BLaER1 (cell line): ENCODE results near the gene AKT3.

Experiments used
- H3K27ac ChIP-seq: shearing (Covaris generic); formaldehyde crosslinking; 2 replicates; pipeline ENCODE4 v1.8.1; 2022
- H3K27me3 ChIP-seq: shearing (Covaris generic); formaldehyde crosslinking; 2 replicates; pipeline ENCODE4 v1.8.1; 2022
- H3K36me3 ChIP-seq: shearing (Covaris generic); formaldehyde crosslinking; 2 replicates; pipeline ENCODE4 v1.8.1; 2022
- H3K4me1 ChIP-seq: shearing (Covaris generic); formaldehyde crosslinking; 2 replicates; pipeline ENCODE4 v1.8.1; 2022
- H3K4me2 ChIP-seq: shearing (Covaris generic); formaldehyde crosslinking; 2 replicates; pipeline ENCODE4 v1.8.1; 2022
- H3K4me3 ChIP-seq: shearing (Covaris generic); formaldehyde crosslinking; 2 replicates; pipeline ENCODE4 v1.8.1; 2022
- H3K9ac ChIP-seq: shearing (Covaris generic); formaldehyde crosslinking; 2 replicates; pipeline ENCODE4 v1.8.1; 2022
- H3K9me3 ChIP-seq: shearing (Covaris generic); formaldehyde crosslinking; 2 replicates; pipeline ENCODE4 v1.8.1; 2022
- H4K20me1 ChIP-seq: shearing (Covaris generic); formaldehyde crosslinking; 2 replicates; pipeline ENCODE4 v1.8.1; 2022
- Cebpa-rat ChIP-seq: shearing (Covaris generic); IDR thresholded peaks from 2 replicates; pipeline ENCODE4 v1.8.1; 2022

AKT3 gene

GRCh38 chr1:243462929-243463697, 386.9 kb downstream of the AKT3 start:
- H3K4me3 ChIP-seq: no peak overlapping the region
- TF ChIP-seq Cebpa-rat: no peak
- H4K20me1 ChIP-seq: no peaks in the 10 kb centered on the region

GRCh38 chr1:243461700-243462099, 388.3 kb downstream of the AKT3 start:
- no peaks in the 10 kb centered on the region for H4K20me1 ChIP-seq
- no peaks in the 10 kb centered on the region for H3K27me3 ChIP-seq
- H3K36me3 ChIP-seq: peaks cover 6% of the 10 kb centered on the region; the same call in 1 of the 2 replicates
- TF ChIP-seq Cebpa-rat: no peak
- no peak overlapping the region for H3K9ac ChIP-seq
- H3K9me3 ChIP-seq: no peaks in the 10 kb centered on the region
- H3K4me1 ChIP-seq: peaks cover 16% of the 10 kb centered on the region
- no peak overlapping the region for H3K4me3 ChIP-seq
- no peak overlapping the region for H3K27ac ChIP-seq
- no peak overlapping the region for H3K4me2 ChIP-seq

More at GRCh38 chr1:243462929-243463697, 386.9 kb downstream of the AKT3 start:
- no peaks in the 10 kb centered on the region for H3K9me3 ChIP-seq
- no peak overlapping the region for H3K4me2 ChIP-seq
- peaks cover 6% of the 10 kb centered on the region; the same call in 1 of the 2 replicates for H3K36me3 ChIP-seq
- no peaks in the 10 kb centered on the region for H3K27me3 ChIP-seq
- no peak overlapping the region for H3K27ac ChIP-seq
- no peak overlapping the region for H3K9ac ChIP-seq
- H3K4me1 ChIP-seq: peaks cover 16% of the 10 kb centered on the region

DNA sequence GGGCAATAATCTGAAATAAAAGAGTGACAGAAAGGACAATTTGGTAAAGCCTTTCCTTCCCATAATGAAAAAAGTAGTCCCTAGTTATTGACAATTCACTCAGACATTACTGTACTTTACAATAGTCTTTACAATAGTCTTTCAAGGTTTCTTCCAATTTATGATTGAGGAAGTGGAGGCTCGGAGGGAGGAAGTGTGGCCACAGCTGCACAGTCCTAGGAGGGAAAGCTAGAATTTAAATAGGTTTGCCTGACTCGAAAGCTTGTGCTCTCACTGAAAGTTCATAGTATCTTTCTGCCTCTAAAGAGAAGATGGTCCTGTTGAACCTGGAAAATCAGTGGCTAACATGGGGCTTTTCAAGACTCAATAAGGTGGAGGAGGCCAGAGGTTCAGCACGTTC, 391.0 kb downstream of the AKT3 start:
- Histone ChIP-seq H3K27ac (peak overlapping the region; percentile 38; the same call in 1 of the 2 replicates), H3K36me3 (peaks cover 6% of the 10 kb centered on the region; the same call in 1 of the 2 replicates), H4K20me1 (no peaks in the 10 kb centered on the region), H3K9me3 (no peaks in the 10 kb centered on the region), H3K4me1 (peaks cover 16% of the 10 kb centered on the region), H3K4me3 (no peak overlapping the region), H3K9ac (no peak overlapping the region), H3K4me2 (peak overlapping the region; percentile 56), H3K27me3 (no peaks in the 10 kb centered on the region)
- TF ChIP-seq Cebpa-rat: no peak

DNA sequence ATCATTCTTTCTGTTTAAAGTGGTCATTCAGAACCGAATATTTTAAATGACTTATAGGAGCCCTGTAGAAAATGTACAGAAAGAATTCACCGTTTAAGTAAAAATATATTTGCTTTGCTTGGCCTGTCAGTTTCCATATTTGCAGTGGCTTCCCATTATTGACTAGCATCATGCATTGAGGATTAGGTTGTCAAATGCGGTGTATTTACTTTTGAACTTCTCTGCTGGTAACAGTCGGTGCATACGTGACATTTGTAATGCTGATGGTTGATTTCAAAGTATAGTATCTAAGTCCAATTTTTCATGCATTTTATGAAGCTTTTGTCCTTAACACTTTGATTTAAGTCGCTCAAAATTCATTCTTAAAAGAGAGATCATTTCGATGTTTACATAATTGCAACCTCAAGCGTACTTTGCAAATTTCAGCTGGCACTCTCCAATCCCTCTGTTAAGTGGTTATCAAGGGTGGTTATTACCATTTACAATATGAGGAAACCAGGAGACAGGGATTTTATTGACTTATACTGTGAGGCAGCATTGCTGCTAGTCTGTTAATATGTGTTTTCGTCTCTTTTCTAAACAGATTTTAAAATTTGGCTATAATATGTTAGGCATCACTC, 392.6 kb downstream of the AKT3 start:
- TF ChIP-seq Cebpa-rat: no peak
- peaks cover 6% of the 10 kb centered on the region; the same call in 1 of the 2 replicates for H3K36me3 ChIP-seq

DNA sequence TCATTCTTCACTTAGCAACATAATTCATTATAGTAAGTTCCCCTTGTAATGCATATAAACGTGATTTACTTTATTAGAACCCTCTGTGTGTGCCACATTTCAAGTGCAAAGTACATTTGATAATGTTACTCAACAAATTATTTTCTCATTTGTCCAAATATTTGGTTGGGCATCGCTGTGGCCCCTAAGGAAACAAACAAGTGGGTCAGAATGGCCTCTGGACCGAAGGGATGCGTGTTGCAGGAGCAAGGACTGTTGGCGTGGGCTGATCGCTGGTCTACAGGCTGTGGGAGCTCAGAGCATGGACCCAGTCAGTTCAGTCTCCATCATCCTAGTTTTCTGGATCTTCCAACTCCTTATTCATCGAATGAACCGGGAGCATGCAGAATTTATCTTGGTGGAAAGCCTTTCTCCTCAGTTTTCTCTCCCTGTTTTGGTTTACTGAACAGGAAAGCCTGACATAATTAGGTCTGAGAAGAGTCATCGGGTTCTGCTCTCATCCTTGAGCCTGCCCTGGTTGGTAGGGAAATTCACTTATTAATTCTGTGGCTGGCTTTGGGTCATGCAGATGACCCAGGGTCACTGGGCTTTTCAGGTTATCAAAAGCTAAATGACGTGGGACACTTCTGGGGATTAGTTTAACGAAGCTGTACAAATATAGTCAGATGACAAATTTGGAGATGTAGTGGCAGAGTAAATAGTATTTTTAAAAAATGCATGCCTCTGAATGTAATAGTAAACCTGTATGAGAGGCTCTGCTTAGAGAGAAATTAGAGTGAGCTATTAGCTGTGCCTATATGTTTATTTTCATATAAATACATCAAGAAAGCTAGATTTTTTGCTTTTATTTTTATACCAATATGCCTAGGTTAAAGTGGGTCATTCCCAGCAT, 394.0 kb downstream of the AKT3 start:
- Histone ChIP-seq H3K27ac (no peak overlapping the region), H3K4me3 (no peak overlapping the region), H3K4me2 (no peak overlapping the region), H3K9me3 (no peaks in the 10 kb centered on the region), H3K9ac (no peak overlapping the region), H3K27me3 (no peaks in the 10 kb centered on the region), H4K20me1 (no peaks in the 10 kb centered on the region), H3K36me3 (no peaks in the 10 kb centered on the region), H3K4me1 (peaks cover 25% of the 10 kb centered on the region)
- no peak for TF ChIP-seq Cebpa-rat

More for the DNA sequence above, 392.6 kb downstream of the AKT3 start:
- Histone ChIP-seq H3K4me1 (peaks cover 16% of the 10 kb centered on the region), H3K27me3 (no peaks in the 10 kb centered on the region), H3K27ac (no peak overlapping the region), H3K9me3 (no peaks in the 10 kb centered on the region), H3K4me3 (no peak overlapping the region), H3K4me2 (no peak overlapping the region), H3K9ac (no peak overlapping the region), H4K20me1 (no peaks in the 10 kb centered on the region)

GRCh38 chr1:243454328-243454997, 395.6 kb downstream of the AKT3 start:
- H3K9me3 ChIP-seq: no peaks in the 10 kb centered on the region
- no peak for TF ChIP-seq Cebpa-rat
- no peak overlapping the region for H3K27ac ChIP-seq
- H3K4me1 ChIP-seq: peaks cover 21% of the 10 kb centered on the region
- H3K4me2 ChIP-seq: no peak overlapping the region
- H4K20me1 ChIP-seq: no peaks in the 10 kb centered on the region
- H3K9ac ChIP-seq: no peak overlapping the region
- H3K36me3 ChIP-seq: no peaks in the 10 kb centered on the region
- H3K27me3 ChIP-seq: no peaks in the 10 kb centered on the region
- no peak overlapping the region for H3K4me3 ChIP-seq

- H3K4me3 ChIP-seq: no peak overlapping the region
- H3K27me3 ChIP-seq: no peaks in the 10 kb centered on the region
- TF ChIP-seq Cebpa-rat: no peak
- no peak overlapping the region for H3K27ac ChIP-seq
- H4K20me1 ChIP-seq: no peaks in the 10 kb centered on the region
- H3K36me3 ChIP-seq: no peaks in the 10 kb centered on the region
- peak overlapping the region; percentile 3; the same call in 1 of the 2 replicates for H3K4me2 ChIP-seq
- peaks cover 23% of the 10 kb centered on the region for H3K4me1 ChIP-seq
- no peaks in the 10 kb centered on the region for H3K9me3 ChIP-seq
- H3K9ac ChIP-seq: no peak overlapping the region
These were observed 398.0 kb downstream of the AKT3 start for GRCh38 chr1:243452092-243452491.

GRCh38 chr1:243449373-243449772, 400.7 kb downstream of the AKT3 start:
- TF ChIP-seq Cebpa-rat: no peak
- H3K9me3 ChIP-seq: 0 out of 2 replicates have a peak, but pooled peaks cover 4% of the 10 kb centered on the region
- no peaks in the 10 kb centered on the region for H4K20me1 ChIP-seq
- H3K9ac ChIP-seq: no peak overlapping the region
- no peak overlapping the region for H3K27ac ChIP-seq
- H3K36me3 ChIP-seq: peaks cover 4% of the 10 kb centered on the region; the same call in 1 of the 2 replicates
- H3K27me3 ChIP-seq: no peaks in the 10 kb centered on the region
- no peak overlapping the region for H3K4me2 ChIP-seq
- H3K4me1 ChIP-seq: peaks cover 34% of the 10 kb centered on the region
- no peak overlapping the region for H3K4me3 ChIP-seq

GRCh38 chr1:243447844-243448243, 402.2 kb downstream of the AKT3 start:
- H3K9ac ChIP-seq: no peak overlapping the region
- H3K9me3 ChIP-seq: 0 out of 2 replicates have a peak, but pooled peaks cover 4% of the 10 kb centered on the region
- no peak overlapping the region for H3K4me3 ChIP-seq
- peak overlapping the region; percentile 62 for H3K4me2 ChIP-seq
- H3K27me3 ChIP-seq: no peaks in the 10 kb centered on the region
- H3K4me1 ChIP-seq: peaks cover 48% of the 10 kb centered on the region
- H3K27ac ChIP-seq: peak overlapping the region; percentile 43; the same call in 1 of the 2 replicates
- H3K36me3 ChIP-seq: peaks cover 4% of the 10 kb centered on the region; the same call in 1 of the 2 replicates
- TF ChIP-seq Cebpa-rat: no peak
- no peaks in the 10 kb centered on the region for H4K20me1 ChIP-seq
